Measurements from ENCODE around the gene SNX13. TPM values are rescaled to one million over a fixed set of nuclear protein-coding genes. Genes with fewer than 3 reads are reported as not detected.

The SNX13 gene
- total RNA-seq: 36.9 and 42.6 TPM in 2 replicates

GRCh38 chr7:17940302-17940883 is at the start of gene SNX13:
Gene SNX13, minus strand, starts transcription at chr7:17940494. Its CDS starts 199 bp downstream, at chr7:17940295.

Other genes starting within 250 kb of the SNX13 start
- not detected in 2 replicates for gene PRPS1L1, start 87.4 kb upstream of the SNX13 start, total RNA-seq

Data from tracheal epithelial cell (primary cell).